Stimulated activated CD4-positive, alpha-beta T cell treated with anti-CD3 and anti-CD28 coated beads, Interleukin-12 subunit alpha, Interleukin-12 subunit beta, amount 100 ng/mL, for 48 hours (primary cell): ENCODE data around the gene NT5C3A.
"Not testable (repeated sequence)": the region's sequence is repeated elsewhere in the genome, so short reads cannot be mapped to it uniquely, and the experiment has no call there.

Experiments used
- DNase-seq, 3 donors: peaks; one replicate each; pipeline ENCODE4 v3.0.0-alpha.2; 2020; ENCODE audit warnings: low read depth in 2 of 3, low spot score in 1 of 3

The NT5C3A gene

DNA sequence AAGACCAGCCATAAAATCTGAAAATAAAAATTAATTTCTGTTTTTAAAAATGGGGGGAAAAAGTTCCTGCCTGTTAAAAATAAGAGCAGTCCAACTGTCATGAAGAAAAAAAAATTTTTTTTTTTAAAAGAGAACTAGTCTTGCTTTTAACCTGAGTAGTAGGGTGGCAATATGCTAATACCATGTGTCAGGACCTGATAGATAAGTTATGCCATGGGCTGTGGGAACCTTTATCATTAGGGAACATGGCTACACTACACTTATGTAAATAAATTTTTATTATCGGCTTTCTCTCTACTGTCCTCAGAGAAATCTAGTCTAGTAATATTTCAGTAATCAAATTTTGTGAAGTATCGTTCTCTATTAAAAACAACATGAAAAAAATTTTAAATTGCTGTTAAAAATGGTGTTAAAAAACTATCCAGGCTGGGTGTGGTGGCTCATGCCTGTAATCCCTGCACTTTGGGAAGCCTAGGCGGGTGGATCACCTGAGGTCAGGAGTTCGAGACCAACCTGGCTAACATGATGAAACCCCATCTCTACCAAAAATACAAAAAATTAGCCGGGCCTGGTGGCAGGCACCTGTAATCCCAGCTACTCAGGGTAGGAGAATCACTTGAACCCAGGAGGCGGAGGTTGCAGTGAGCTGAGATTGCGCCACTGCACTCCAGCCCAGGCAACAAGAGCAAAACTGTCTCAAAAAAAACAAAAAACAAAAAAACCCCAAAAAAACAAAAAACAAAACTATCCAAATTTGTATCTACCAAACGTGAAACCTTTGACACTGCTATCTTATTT lies 20.7 kb downstream of the NT5C3A start:
- DNase-seq = no peak

DNA sequence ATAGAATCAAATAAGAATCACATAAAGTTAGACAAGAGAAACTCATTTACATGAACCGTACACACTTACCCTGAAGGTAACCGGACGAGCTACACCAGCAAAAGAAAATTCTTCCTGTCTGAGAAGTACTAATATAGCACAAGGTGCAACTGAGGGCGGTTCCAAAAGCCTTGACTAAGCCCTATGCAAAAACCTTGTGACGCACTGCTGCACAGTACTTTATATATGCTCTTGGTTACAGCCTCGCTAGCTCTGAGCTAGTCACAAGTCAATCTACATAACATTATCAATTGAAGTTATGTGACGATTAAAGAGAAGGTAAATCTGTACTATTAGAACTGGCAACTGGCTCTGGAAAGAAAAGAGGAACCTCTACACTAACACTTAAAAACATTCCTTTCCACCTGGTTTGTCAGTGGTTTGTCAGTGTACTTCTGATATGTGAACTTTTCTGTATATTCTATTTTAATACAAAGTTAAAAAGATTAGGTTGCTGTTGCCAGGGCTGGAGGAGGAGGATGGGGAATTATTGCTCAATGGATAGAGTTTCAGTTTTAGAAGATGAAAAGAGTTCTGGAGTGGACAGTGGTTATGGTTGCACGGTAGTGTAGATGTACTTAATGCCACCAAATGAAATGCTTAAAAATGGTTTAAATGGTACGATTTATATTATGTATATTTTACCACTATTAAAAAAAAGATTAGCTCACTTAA lies 21.6 kb downstream of the NT5C3A start:
- DNase-seq = peak; percentile 20 to 39 (median 28)

DNA sequence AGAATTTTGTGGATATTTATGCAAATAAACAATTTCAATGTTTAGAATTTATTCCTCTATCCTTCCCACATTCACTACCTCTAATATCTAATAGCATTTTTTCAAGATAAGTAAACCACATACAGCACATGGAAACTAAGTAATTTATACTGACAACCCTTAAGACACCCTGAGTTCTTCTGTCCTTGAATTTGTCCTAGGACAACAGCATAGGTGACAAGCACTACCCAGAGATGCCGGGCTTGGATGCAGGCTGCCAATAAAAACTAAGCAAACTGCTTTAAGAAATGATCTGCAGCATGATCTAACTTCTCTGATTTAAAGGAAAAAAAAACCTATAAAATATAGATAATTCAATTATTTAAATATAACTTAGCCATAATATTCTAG lies 22.7 kb downstream of the NT5C3A start:
- no peak for DNase-seq

DNA sequence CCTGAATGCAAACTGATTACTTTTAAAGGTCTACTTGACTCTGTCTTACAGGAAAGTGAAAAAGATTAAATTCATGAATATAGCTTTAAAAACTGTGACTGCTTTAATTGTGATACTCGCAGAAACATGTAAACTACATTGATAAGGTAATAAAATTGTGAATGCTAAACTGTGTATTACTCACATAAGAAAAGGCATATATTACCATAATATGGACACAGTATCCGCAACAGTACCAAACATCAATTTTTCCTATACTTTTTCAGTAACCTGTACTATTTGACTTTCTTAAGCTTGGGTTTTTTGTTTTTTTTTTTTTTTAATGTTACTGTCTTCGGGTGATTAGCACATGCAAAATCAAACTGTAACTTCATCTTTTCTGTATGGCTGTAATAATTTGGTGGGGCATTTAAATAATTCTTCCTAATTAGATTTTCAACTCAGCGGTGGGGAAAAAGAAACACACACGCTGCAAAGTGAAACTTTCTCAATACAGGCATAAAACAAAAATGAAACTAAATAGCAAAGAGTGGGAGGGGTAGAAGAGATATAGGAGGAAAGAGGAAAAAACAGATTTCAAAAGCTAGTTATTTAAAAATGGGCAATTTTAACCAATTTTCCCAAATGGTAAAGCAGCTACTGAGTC lies 23.2 kb downstream of the NT5C3A start:
- DNase-seq = no peak

DNA sequence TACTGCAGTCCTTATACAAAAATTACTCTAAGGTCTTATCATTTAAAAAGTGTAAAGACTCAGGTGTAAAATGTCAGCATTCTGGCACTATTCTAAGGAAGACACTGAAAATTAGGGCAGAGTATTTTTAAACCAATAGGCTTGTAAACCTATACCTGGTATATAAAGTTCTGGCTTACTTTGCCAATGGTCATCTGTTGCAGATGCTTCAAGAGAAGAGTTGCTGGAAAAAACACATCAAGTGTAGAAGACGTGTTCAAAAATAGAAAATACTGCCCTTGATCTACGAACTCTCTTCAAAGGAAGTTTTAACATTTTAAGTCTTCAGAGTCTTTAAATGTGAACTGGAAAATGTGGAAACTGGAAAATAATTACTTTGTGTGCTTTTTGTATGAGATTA lies 23.9 kb downstream of the NT5C3A start:
- no peak for DNase-seq

DNA sequence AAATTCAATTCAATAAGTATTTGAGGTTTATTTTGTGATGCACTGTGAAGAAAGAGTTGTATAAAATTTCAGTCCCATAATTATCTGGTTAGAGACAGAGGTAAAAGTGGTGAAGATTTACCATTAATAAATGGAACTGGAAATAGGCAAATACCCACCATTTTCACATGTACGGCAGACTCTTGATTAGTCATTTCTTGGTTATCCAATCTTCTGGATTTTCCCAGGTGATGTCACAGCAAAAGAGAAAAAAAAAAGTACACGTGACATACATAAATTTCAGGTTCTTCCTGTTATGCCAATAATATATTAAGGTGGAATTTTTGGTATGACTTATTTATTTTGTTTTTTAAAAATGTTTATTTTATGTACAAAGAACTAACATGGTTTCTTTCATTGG lies 26.8 kb downstream of the NT5C3A start:
- DNase-seq = no peak

DNA sequence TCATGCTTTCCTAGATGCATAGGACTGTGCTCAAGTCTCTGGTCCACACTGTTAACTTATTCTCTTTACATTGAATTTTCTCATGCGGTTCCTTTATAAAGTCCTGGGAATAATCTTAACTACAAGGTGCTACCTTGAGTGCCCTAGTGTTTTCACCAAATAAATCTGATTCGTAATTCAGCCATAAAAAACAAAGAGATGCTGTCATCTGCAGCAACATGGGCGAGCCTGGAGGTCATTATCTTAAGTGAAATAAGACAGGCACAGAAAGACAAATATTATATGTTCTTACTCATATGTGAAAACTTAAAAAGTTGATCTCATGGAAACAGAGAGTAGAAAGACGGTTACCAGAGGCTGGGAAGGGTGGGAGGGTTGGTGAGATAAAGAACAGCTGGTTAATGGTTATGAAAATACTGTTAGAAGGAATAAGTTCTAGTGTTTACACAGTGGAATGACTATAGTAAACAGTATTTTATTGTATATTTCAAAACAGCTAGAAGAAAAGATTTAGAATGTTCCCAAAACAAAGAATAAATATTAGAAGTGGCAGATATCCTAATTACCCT lies 38.3 kb downstream of the NT5C3A start:
- no peak for DNase-seq

DNA sequence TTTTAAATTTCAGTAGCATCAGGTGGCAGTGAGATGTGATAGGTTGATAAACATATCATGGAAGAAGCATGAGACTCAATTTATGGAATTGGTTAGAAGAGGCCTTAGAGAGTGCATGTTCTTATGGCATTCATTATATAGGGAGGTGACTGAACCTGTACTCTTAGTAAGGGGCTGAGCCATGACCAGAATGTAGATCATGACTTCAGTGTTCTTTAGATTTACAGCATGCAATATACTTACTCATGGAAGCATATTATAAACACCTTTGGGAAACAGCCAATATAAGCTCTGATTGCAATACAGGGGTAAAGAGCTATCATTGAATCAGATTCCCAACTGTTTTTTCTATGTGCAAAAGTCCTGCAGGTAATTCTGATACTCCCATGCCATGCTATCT lies 50.2 kb downstream of the NT5C3A start:
- DNase-seq = no peak

DNA sequence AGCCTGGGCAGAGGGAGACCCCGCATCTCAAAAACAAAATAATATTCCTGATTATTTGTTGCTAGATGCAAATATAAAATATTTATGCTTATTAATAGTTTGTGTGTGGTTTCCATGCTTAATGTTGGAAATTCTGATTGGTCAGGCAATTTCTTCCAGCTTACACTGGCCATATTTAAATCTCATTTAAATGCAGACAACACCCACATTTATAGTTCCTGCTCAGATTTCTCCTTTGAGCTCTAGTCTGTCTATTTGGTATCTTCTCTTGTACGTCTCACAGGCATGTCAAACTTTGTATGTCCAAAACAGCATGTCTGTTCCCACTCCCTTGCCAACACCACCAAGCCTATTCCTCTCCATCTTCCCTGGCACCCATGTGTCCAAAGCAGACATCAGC lies 52.8 kb downstream of the NT5C3A start:
- DNase-seq = no peak

DNA sequence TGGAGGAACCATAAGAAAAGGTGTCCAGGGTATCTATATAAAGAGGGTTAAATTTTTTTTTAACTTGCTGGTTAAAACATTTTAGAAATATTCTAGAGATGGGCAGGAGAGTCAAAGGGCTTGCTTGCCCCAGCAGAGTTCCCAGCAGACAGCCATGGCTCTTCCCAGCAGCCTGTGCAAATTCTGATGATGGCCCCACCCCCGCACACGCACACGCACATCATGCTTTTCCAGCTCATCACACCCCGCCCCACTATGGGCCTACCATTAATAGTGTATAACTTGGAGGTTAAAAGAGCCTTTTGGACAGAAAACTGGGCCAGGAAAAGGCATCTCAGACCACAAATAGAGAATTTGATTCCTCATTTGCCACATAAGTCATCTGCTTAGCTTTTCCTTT lies 56.9 kb downstream of the NT5C3A start:
- DNase-seq = not testable (repeated sequence)

DNA sequence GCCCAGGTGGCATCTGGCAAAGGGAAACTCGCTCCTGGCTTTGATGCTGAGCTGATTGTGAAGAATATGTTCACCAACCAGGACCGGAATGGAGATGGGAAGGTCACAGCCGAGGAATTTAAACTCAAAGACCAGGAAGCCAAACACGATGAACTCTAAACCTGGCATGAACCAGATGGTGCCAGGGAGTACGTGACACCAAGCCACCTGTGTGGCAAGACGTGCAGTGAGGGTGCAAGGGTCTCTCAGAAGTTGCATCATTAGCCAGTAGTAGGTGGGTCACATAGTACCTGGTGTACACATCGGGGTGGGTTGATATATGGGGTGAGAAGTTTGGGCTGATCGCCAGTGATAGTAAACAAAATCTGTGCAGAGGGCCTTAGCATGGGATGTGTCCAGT lies 57.4 kb downstream of the NT5C3A start:
- DNase-seq = not testable (repeated sequence)

DNA sequence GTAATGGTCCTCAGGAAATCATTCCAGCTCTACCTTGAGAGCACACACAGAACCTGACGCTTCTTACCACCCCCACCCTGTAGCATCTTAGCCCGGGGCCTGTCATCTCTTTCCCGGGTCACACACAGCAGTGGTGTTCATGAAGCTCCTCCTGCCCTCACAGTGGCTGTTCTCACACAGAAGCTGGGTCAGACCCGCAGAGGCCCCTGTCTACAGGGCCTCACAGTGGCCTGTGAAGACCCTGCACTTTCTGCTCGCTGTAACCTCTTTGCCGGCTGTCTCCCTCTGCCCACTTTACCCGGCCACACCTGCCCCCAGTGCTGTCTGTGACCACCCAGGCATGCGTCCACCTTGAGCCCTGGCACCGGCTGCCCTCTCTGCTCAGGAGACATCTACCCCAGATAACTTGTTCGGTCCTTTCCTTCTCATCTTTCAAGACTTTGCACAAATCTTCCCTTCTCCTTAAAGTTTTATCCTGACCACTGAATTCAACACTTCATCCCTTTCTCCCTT lies 58.4 kb downstream of the NT5C3A start:
- not testable (repeated sequence) for DNase-seq

DNA sequence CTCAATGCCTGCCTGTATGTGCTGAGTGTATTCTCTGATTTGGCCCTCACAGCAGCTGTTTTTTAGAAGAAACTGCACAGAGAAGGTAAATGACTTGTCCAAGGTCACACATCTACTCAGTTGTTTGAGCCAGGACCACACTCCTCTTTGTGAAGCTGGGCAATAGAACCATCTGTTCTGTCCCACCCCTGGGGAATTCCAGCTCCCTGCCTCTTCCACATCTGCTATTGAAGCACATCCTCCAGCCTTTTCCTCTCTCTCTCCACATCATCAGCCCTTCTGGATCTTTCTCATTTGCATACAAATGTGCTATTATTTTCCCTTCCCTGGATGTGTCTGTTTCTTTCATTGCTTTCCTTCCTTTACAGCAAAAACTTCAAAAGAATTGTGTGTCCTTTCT lies 59.5 kb downstream of the NT5C3A start:
- DNase-seq = not testable (repeated sequence)

DNA sequence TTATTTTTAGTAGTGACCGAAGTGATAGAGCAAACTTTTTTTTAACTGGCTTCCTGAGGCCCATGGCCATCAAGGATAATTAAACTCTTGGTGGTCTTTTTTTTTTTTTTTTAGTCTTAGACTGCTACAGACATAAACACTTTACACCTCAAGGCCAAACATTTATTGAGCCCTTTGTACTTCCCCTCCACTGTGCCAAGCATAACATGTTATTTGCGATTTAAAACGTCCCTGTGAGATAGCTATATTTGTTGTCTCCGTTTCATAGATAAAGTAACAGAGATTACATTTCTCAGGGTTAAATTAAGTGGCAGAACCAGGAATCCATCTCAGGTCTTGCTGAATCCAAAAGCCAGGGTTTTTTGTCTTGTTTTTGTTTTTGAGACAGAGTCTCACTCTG lies 63.2 kb downstream of the NT5C3A start:
- DNase-seq = not testable (repeated sequence)

DNA sequence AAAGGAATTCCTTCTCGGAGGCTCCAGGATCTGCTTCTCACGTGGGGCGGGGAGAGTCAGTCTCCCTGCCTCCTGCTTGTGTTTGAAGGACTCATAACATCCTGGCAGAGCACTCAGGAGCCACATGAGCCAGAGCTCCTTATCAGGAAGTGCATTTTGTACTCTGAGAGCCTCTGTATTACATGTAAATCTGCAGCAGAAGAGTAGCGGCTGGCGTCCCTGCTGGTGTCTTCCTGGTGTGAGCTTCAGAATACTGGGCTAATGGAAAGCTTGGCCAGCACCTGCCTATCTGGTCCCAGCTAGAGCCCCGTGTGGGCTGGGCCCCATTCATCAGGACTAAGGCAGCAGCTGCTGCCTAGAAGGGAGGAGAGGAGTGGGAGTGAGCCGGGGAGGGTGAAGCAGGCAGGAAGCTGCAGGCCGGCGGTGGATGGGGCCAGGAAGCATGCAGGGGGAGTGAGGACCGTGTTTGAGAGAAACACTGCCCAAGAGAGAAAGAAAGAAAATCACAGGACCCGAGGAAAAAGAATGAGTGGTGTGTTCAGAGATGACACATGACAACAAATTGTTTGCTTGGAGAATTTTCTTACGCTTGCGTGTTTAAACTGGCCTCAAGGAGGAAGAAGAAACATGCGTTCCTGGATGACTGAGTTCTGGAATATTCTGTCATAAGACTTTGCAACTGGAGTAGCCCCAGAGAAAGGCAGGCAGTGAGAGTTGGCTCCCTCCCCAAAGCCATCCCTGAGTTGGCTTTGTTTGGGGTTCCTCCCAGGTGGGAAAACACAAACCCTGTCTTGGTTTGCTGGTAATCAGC lies 64.0 kb downstream of the NT5C3A start:
- not testable (repeated sequence) for DNase-seq

DNA sequence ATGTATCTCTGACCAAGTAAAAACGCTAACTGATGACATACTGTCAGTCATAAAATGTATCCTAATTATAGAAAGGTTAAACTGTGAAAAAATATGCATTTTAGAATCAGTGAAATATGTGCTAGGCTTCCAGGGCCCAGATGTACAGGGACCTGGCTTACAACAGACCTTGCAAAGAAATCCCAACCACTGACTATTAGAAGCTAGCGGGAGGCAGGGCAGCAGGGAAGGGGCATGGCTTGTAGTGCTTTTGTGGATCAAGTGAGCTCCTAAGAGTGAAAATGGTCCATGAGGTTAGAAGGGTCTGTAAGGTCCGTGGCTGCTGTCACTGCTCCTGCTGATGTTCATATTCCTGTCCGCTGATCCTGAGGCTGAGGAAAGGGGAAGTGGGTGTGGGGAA lies 64.6 kb downstream of the NT5C3A start:
- DNase-seq = not testable (repeated sequence)

DNA sequence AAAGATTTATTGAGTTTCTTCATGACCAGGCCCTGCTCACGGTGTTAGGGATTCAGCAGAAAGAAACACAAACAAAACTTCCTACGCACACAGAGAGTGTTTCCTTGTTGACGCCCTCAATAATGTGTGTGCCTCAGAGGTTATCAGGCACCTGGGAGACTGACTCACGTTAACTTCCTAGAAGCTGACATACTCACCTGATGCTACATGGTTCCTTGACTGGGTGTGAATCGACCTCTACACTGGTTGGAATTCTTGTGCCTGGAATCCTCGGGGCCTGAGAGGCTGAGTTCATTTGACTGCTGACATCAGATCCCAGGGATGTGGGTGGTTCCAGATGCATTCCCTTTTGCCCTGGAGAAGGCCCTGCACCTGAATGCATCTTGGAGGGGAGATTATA lies 69.8 kb downstream of the NT5C3A start:
- DNase-seq = not testable (repeated sequence)

DNA sequence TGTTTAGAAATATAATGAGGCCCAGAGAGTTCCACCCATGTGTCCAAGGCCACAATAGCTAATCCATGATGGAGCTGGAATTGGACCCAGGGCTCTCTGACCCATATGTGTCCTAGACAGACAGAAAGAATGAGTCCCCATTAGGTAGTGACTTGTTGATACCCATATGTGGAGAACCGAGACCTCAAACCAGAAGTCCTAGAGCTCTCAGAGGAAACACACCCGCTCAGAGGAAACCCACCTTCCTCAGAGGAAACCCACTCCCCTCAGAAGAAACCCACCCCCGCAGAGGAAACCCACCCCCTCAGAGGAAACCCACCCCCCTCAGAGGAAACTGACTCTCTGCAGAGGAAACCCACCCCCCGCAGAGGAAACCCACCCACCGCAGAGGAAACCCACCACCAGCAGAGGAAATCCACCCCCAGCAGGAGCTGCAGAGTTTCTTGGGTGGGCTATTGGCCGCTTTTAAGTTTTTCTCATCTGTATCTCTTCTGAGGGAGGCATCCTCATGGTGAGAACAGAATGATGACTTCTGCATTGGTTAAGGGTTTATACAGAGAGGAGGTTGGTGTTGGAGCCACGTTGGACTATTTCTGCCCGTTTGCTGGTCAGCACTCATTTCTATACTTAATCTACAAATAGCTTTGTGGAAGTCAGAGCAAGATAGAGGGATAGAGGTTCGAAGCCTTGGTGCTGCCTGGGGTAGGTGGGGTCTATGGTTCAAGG lies 70.4 kb downstream of the NT5C3A start:
- not testable (repeated sequence) for DNase-seq

DNA sequence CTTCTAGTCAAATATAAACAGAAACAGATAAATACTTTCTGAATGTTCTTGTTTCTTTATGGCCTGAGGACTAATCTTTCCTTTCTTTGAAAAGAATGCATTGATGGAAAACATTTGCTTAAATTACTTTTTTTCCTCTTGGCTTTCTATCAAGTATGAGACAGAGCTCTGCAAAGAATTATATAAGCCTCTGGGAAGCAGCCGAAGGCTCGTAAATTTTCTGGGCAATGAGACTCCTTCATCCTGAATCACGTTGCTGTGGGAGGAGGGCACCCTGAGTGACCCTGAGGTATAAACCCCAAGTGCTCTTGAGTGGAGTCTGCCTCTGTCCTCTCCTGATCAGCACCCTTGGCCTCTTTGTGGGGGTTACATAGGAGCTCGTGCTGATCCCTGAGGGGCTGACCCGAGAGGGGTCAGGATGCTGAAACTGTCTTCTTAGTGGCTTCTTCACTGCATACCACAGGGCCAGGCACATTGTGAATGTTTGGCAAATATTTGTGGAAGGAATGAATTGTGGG lies 71.4 kb downstream of the NT5C3A start:
- DNase-seq = not testable (repeated sequence)

DNA sequence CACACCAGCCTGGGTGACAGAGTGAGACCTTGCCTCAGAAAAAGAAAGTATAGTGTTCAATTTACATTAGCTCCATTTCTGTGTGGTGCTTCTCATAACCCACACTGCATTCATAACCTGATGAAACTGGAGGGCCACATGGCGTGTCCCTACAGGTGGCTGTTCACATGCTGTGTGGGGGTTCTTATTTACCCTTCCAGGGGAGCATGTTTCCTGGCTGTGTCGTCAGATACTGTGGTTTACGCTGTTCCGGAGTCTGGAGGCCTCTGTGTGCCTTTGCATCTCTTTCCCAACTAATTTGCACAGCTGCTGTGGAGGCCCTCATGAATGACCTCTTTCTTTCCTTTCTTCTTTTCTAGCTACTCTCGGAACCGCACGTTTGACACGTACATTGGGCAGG lies 74.4 kb downstream of the NT5C3A start:
- not testable (repeated sequence) for DNase-seq
